ENCODE results near the gene EPB41L3.

Gene EPB41L3

DNA sequence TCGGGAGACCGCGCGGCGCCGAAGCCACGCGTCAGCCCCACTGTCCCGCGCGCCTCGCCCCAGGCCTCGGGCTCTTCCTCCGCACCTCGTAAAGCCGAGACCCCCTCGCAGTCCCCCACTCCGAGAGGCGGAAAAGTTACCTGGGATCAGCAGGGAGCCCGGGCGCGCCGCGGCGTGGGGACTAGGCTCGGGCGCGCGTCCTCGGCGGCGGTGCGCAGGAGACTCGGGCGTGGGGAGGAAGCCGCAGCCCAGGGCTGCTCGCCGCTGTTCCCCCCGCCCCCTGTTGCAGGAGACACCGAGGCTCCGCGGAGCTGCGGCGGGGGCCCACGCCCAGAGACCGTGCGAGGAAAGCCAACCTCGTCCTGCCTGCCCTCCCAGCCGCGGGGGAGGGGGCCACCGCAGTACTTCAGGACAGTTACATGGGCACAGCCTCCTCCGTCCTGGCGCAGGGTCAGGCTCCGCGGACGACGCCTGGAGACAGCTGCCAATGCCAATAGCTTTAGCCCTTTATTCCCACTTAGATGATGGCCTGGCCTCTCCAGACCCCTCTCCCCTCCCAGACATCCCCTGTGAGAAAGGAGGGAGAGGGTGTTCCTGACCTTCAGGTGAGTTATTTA lies at the start of gene EPB41L3:
TSS of gene EPB41L3 (minus strand) at position 225 of the 617 bp plus-strand sequence. CDS start 54,814 bp downstream, outside the sequence.
- TF ChIP-seq CTCF (IDR thresholded peaks at IDR 0.05) = no peak
- Histone ChIP-seq H3K9me3 (no peaks in the 10 kb centered on the region), H3K27me3 (peaks cover 0 to 15% of the 10 kb centered on the region in 2 donors), H3K36me3 (no peaks in the 10 kb centered on the region), H3K27ac (peak within 1 kb of the TSS; percentile 35 to 53), H3K4me1 (peaks cover 0 to 11% (median 3%) of the 10 kb centered on the region in 4 donors), H3K4me3 (peak within 1 kb of the TSS; percentile 42 to 55)
- intact Hi-C loops (cut with DNase I; ENCODE audit: low total_unique reads) = no loop called here
- DNase-seq = peak in 1 of 2 donors; percentile 54

- Histone ChIP-seq H3K36me3 (no peaks in the 10 kb centered on the region), H3K4me3 (no peak overlapping the region), H3K27ac (no peak overlapping the region), H3K4me1 (no peaks in the 10 kb centered on the region), H3K9me3 (peaks cover 0 to 3% (median 0%) of the 10 kb centered on the region in 3 donors), H3K27me3 (no peaks in the 10 kb centered on the region)
- intact Hi-C loops (cut with DNase I; ENCODE audit: low total_unique reads) = no loop called here
- no peak for DNase-seq
- no peak for TF ChIP-seq CTCF (IDR thresholded peaks at IDR 0.05)
Measured at GRCh38 chr18:5588529-5588928, 44.7 kb upstream of the EPB41L3 start.

DNA sequence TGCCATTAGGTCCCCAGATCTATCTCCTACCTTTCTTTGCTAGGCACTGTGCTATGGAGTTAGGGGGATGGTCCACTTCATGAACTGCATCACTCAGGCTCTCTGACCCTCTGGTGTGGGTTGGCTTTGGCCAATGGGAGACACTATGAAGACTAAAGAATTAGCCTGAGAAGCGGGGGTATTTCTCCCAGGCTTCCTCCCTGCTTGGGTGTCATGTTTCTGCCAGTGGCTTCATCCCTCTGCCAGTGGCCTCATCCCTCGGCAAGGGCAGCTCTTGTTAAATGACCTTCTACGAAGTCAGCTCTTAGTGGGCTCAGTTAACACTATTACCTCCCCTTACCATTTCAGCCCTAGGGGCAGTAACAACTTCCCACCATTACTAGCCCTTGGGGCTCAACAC lies 41.9 kb upstream of the EPB41L3 start:
- TF ChIP-seq CTCF (IDR thresholded peaks at IDR 0.05) = no peak

DNA sequence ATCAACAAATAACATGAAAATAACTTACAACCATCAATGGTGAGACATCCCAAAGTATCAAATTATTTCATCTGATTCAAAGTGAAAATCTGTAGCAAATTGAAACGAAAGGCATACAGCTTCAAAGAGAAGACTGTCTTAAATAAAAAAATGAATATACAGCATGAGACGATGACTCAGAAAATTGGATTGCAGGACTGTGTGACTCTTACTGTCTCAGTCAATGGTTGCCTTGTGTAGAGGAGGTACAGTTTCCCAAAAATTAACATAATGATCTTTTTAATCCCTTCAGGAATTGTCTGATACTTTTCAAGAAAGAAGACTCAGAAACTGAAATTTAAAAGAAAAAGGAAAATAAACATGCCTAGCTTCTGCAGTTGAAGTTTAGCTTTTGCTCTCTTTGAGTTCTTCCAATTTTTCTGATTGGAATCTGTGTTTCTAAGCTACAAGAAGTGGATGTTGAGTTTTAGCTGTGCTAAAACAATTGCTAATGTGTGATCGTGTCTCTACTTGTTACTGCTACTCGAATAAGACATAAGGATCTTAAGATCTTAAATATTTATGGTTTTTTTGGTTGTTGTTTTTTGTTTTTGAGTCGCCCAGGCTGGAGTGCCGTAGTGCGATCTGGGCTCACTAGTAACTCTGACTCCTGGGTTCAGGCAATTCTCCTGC lies 41.1 kb upstream of the EPB41L3 start:
- TF ChIP-seq CTCF (IDR thresholded peaks at IDR 0.05) = no peak
- intact Hi-C loops (cut with DNase I; ENCODE audit: low total_unique reads) = no loop called here
- no peaks in the 10 kb centered on the region for H3K4me1 ChIP-seq
- no peaks in the 10 kb centered on the region for H3K36me3 ChIP-seq
- H3K9me3 ChIP-seq = no peaks in the 10 kb centered on the region
- H3K4me3 ChIP-seq = no peak overlapping the region
- no peak for DNase-seq
- no peak overlapping the region for H3K27ac ChIP-seq
- no peaks in the 10 kb centered on the region for H3K27me3 ChIP-seq

More for the DNA sequence above, 41.9 kb upstream of the EPB41L3 start:
- Histone ChIP-seq H3K27me3 (no peaks in the 10 kb centered on the region), H3K27ac (no peak overlapping the region), H3K9me3 (no peaks in the 10 kb centered on the region), H3K36me3 (no peaks in the 10 kb centered on the region), H3K4me3 (no peak overlapping the region), H3K4me1 (no peaks in the 10 kb centered on the region)
- no peak for DNase-seq
- intact Hi-C loops (cut with DNase I; ENCODE audit: low total_unique reads) = no loop called here

DNA sequence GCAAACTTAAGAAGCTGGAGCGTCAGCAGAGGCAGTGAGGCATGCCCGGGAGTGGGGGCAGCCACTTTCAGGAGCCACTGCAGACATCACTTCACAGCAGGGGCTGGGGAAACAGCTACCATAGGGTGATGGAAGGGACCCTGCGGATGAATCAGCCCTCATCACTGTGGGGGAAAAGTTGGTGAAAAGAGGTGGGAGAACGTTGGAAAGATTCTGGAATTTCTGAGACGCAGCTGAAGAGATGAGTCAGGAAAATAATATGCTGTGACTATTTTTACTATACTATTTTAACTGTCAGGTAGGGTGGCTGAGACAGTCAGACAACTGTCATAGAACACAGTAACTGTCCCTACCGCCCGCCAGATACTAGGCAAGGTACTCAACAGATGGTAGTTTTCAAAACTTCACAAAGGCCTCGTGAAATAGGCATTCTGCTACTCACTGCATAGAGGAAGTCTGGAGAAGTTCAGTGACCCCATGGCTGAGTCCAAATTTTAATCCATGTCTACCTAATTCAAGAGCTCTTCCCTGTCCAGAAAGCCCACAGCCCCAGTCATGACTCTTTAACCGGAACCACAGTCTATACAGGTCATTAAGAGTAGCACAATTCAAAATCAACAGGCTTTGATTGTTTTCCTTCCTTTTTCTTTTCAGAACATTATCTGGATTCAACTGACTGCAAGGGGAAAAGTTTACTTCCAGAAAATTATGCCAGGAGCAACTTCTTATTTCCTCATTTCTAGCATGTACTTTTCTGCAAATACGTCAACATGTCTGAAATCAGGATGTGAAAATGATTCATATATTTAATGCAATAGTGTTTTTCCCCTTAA lies 39.3 kb upstream of the EPB41L3 start:
- Histone ChIP-seq H3K27ac (no peak overlapping the region), H3K4me1 (no peaks in the 10 kb centered on the region), H3K9me3 (no peaks in the 10 kb centered on the region), H3K27me3 (no peaks in the 10 kb centered on the region), H3K4me3 (no peak overlapping the region), H3K36me3 (no peaks in the 10 kb centered on the region)
- intact Hi-C loops (cut with DNase I; ENCODE audit: low total_unique reads) = no loop called here
- DNase-seq = peak in 1 of 2 donors; percentile 28
- TF ChIP-seq CTCF (IDR thresholded peaks at IDR 0.05) = no peak
